NCI-H748 (cell line): Measurements from ENCODE around the gene MT4.
"Not testable (repeated sequence)": the region's sequence is repeated elsewhere in the genome, so short reads cannot be mapped to it uniquely, and the experiment has no call there.

Source experiments
- DNase-seq: peaks from one replicate; lab custom pipeline; 2025; ENCODE audit not compliant: unreplicated experiment; lab: John Stamatoyannopoulos, UW

MT4 gene

DNA sequence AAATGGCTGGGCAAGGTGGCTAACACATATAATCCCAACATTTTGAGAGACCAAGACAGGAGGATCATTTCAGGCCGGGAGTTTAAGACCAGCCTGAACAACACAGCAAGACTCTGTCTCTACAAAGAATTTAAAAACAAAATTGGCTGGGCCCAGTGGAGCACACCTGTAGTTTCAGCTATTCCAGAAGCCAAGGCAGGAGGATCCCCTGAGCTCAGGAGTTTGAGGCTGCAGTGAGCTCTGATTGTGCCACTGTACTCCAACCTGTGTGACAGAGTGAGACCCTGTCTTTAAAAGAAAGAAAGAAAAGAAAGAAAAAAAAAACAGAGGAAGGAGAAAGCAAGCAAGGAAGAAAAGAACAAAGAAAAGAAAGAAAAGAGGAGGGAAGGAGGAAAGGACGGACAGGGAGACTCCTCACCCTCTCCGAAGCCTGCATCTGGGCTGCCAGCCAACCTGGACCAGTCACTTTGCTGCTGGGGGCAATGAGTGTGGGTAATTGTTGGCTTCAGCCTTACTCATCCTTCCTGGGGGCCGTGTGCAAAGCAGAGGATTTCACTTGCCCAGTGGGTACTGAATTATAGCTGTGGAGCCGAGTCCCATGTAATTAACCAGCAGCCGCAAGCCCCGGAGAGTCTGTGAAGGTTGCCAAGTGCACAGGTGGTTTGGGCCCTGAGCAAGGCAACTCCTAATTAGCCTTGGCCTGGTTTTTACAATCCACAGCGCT lies 6.7 kb upstream of the MT4 start:
- peak; percentile 19 for DNase-seq

DNA sequence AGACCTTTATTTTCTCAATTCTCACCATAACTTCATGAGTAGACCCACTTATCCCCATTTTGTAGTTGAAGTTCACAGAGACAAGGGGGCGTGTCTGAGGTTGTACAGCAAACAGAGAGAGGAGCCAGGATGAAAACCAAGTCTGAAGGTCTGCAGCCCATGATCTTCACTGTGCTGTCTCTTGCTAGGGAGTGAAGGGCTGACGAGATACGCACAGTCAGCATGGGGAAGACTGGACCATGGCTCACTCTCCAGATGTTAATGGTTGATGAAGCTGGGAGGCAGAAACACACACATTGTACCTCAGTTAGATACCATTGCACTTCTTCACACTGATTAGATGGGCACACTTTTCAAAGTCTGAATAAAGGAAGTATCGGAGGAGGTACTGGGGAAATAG lies 5.8 kb upstream of the MT4 start:
- DNase-seq = no peak

DNA sequence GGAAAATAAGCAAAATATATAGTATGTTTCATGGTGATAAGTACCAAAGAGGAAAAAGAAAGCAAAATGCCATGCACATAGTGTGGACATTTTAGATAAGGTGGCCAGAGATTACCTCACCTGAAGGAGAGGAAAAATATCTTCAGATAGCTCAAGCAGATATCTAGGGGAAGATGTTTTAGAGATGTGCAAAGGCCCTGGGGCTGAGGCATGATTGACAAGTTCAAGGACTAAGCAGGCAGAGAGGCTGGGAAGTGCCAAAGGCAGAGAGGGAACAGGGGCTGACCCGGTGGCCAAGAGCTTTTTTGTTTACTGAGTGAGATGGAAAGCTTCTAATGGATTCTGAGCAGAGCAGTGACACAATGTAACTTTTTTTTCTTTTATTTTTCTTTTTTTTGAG lies 4.4 kb upstream of the MT4 start:
- no peak for DNase-seq

DNA sequence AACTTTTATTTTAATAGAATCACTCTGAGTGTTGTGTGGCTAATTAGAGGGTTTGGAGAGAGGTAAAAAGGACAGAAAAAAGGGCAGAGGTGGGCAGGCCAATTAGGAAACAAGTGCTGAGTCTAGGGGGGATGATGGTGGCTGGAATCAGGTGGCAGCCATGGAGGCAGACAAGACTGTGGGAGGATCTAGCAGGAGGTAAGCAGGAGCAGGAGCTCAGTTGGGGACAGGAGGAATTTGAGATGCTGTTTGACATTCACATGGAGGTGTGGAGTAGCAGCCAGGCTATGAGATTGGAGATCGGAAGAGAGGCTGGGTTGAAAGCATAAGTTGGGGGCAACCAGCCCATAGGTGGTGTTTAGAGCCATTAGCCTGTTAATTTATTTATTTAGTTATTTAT lies 3.7 kb upstream of the MT4 start:
- DNase-seq = peak; percentile 0

DNA sequence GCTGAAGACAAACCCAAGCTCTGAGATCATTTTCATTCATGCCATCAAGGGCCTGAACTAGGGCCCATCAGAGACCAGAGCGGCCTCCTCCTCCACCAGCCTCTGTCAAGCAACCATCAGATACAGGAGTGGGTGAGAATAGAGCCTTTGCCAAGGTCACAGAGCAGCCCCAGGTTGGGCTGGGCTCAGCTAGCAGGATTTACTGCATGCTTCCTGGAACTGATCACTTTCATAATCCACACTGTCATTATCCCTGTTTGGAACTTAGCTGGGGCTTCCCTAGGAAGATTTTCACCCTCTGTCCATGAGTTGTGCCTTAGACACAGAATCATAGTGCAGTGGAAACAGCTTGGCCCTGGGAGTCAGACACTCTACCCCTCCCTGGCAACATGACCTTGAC lies 5.1 kb downstream of the MT4 start:
- no peak for DNase-seq

DNA sequence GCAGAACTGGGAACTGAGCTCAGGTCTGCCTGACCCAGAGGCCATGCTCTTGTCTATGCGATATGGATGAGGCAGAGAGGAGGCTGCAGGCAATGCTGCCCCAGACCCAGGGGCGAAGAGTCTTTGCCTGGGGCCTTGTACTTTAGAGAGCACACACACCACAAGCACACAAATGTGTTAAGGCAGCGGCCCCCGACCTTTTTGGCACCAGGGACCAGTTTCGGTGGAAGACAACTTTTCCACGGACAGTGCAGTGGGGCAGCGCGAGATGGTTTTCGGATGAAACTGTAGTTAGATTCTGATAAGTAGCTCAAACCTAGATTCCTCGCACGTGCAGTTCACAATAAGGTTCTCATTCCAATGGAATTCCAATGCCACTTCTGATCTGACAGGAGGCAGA lies 6.7 kb downstream of the MT4 start:
- no peak for DNase-seq

DNA sequence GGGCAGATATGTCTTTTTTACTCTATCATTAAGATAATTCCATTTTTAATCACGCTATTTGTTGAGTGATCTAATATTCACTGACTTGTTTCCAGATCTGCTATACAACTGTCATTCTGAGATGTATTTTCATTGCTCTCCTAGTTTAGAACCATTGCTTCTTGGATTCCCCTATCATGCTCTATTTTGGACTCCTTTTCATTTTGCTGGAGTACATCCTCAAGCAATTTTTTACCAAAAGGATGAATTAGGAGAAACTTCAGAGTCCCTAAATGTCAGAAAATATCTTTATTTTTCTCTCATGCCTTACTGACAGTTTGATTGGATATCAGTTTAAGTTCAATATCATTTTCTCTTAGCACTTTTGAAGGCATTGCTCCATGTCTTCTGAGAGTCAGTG lies 9.8 kb downstream of the MT4 start:
- no peak for DNase-seq

DNA sequence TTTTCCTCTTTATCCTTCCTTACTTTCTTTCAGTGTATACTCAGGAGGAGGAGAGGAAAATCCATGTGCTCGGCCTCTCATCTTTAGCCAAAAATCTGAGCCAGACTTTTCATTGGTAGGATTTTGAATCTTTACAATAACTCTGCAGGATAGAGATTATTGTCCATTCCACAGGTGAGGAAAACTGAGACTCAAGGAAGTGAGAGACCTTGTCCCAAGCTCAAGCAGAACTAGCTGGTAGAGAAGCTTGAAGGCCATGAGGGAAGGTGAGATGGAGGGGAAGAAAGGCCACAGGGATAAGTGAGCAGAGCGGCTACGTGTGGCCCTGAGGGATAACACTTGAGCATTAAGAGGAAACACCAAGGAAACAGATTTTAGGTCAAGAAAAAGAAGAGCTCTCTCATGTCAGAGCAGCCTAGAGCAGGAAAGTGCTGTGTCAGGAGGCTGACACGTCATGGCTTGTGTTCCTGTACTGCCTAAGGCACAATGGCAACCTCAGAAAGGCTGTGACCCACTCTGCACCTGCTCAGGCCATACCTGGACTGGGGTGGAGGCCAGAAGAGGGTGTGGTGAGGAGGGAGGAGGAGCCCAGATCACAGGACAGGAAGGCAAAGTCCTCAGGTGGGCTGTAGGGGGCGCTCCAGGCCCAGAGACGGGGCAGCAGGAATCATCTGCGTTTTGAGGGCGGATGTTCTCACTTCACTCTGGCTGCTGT lies 11.9 kb downstream of the MT4 start:
- DNase-seq = peak; percentile 61

DNA sequence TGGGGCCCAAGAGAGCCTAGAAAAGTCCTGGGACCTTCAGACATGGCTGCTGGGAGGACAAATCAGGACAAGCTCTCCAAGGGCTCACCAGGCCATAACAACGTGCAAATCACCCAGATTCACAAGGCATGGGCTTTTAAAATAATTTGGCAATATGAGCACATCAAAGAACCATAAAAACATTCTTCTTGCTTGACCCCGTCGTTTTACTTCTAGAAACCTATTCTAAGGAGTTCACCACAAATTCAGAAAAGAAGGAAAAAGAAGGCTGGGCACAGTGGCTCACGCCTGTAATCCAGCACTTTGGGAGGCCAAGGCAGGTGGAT lies 12.4 kb downstream of the MT4 start:
- DNase-seq = no peak

DNA sequence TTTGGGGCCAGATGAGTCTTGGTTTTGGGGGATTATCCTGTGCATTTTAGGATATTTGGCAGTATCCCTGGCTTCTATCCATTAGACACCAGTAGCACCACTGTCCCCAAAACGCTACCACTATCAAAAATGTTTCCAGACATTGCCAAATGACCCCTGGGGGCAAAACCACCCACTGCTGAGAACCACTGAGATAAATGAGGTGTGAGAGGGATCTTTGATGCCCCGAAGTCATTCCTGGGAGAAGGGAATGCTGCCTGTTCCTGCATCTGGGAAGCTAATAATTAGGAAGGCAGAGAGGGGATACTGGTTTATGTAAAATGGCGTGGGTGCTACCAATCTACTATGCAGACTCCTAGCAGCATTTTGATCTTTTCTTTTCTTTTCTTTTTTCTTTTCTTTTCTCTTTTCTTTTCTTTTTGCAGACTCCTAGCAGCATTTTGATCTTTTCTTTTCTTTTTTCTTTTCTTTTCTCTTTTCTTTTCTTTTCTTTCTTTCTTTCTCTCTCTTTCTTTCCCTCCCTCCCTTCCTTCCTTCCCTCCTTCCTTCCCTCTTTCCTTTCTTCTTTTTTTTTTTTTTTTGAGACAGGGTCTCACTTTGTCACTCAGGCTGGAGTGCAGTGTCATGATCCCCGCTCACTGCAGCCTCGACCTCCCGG lies 15.6 kb downstream of the MT4 start:
- DNase-seq = no peak

DNA sequence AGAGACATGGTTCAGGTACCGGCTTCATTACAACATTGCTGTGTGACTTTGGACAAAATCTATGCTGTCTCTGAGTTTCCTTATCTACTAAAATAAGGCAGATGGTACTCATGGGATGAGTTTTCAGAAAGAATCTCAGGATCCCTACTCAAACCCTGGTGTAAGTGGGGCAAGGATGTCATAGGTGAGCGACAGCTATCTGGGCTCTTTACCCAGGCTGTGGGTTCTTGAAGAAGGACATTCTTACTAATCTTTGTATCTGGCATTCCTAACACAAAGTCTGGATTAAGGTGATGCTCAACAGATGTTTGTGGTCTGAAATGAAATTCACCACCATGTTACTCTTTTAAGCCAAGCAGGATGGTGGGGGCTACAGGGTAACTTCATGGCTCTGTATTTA lies 18.0 kb downstream of the MT4 start:
- not testable (repeated sequence) for DNase-seq

DNA sequence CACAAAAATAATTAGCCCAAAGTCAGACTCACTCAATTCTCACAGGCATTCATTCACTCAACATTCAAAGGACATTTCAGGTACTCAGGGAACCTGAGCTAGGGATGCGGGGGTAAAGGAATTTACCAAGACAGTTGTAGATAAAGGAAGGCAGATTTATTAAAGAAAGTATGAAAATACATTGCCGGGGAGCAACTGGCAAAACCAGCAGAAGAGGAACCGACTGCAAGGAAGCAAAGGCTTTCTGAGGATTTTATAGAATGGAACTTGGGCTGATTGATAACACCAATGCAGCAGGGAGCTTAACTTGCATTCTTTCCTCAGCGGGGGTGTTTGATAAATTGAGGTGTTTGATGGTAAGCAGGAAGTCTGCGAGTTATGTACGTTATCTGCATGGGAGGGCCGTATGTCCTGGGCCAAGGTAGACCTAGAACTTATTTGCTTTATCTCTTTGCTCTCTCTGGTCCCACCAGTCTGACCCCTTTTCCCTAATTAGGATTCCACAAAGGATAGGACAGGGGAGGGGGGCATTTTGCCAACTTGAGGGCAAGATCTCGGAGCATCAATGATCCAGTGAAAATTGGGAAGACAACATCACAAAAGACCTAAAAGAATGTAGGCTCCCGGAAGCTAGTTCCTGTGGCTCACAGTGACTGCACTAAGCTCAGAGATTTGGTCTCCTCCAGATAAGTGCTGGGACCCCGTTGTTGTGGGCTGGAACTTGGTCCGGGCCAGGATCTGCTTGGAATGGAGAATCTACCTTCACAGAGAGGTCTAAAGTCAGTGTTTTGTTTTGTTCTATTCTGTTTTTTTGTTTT lies 18.7 kb downstream of the MT4 start:
- DNase-seq = no peak

DNA sequence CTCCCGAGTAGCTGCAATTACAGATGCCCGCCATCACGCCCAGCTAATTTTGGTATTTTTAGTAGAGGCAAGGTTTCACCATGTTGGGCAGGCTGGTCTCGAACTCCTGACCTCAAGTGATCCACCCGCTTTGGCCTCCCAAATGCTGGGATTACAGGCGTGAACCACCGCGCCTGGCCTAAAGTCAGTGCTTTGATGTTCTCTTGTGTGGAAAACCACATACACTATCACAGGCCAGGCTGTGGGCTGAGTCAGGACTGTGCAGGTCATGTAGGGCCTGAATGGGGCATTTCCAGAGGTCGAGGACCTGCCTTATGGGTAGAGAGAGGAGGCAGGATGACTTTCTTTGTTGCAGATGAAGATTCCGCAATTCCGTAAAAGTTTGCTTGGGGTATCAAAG lies 19.4 kb downstream of the MT4 start:
- DNase-seq = no peak

DNA sequence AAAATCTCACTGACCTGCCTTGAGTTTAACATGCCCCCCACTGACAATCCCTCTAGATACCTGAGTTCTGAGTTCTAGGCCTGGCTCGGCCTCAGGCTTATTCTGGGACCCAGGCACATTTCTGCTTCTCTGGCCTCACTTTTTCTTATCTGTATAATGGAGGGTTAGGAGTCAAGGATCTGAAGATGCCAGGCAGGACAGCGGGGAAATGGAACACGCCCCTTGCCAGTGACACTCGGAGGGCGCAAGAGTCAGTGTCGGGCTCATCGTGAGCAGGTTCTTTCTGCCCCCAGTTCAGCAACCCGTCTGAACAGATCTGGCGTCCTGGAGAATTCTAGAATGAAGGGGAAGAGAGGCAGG lies 23.9 kb downstream of the MT4 start:
- no peak for DNase-seq

DNA sequence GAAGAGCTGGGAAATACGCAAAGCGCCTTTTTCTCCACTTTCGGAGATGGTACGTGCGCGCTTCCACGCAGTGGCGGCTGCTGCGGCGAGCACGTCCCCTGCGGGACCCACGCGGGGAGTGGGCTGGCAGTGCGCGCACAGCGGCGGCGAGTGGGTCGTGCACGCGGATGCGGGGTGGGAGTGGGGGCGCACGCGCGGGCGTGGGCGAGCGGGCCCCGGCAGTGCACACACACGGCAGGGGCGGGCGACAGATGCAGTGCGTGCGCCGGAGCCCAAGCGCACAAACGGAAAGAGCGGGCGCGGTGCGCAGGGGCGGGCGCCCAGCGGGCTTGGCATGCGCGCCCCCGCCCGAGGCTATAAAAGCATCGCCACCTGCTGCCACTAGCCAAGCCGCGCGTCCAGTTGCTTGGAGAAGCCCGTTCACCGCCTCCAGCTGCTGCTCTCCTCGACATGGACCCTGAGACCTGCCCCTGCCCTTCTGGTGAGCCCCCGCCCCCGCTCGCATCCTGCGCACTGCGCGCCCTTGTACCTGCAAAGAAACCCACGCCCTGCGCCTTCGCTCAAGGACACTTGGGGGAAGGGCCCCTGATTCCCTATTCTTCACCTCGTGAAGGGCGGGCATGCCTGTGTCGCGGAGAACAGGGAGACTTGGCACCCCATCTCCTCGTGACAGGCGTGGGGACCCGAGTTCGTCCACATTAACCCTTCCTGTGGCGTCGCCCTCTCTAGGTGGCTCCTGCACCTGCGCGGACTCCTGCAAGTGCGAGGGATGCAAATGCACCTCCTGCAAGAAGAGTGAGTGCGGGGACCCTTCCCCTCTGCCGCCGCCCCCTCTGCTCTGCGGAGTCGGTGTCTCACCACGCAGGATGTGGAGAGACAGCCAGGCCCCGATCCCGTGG lies 24.5 kb downstream of the MT4 start, which contains the start of gene MT3:
Gene MT3, plus strand, starts transcription at position 388 of the 899 bp plus-strand sequence. Its CDS starts 63 bp downstream, at position 451.
- peak; percentile 75 for DNase-seq

DNA sequence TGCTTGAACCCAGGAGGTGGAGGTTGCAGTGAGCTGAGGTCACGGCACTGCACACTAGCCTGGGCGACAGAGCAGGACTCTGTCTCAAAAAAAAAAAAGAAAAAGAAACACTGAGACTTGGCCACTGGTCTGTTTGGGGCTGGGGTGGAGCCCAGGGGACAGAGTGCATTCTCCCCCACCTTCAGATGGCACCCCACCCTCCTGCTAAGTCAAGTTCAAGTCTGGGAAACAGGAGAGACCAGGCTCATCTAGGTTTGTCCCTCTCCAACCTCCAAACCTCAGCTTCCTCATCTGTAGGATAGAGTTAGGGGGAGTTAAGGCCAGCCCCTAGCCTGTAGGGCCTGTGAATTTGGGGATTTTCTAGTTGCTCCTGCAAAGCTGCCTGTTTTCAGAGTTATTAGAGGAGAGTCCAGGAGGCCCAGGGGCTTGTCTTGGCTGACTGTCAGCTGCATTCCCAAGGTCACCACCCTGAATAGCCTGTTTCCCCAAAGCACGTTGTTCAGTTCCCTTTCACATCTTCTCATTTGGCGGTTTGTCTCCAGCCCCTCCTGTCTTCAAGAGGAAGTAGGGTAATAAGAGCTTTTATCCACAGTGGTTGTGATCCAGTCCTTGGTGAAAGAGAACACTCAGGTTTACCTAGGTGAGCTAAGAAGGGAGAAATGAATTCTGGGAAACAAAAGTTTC lies 26.6 kb downstream of the MT4 start:
- no peak for DNase-seq

DNA sequence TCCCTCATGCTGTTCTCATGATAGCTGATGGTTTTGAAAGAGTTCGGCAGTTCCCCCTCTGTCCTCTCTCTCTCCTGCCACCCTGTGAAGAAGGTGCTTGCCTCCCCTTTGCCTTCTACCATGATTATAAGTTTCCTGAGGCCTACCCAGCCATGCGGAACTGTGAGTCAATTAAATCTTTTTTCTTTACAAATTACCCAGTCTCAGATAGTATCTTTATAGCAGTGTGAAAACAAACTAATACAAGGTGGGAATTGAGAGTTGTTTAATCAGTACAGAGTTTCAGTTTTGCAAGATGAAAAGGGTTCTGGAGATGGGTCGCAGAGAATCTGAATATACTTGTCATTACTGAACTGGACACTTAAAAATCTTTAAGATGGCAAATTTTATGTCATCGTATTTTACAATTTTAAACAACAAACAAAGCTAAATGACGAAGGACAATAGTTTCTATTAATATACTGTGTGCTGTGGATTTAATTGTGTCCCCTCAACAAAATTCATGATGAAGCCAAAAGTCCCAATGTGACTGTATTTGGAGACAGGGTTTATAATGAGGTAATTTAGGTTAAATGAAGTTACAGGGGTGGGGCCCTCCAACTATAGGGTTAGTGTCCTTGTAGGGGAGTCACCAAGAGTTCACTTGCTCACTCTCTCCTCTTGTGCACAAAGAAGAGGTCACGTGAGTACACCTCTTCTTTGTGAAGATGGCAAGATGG lies 28.9 kb downstream of the MT4 start:
- no peak for DNase-seq

DNA sequence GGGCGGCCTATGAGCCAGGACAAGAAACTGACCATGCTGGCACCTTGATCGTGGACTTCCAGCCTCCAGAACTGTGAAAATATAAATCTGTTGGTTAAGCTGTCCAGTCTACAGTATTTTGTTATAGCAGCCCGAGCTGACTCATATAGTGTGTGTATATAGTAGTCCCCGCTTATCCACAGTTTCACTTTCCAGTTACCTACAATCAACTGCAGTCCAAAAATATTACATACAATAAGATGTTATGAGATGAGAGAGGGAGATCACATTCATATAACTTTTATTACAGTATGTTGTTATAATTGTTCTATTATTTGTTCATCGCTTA lies 29.4 kb downstream of the MT4 start:
- DNase-seq = no peak

DNA sequence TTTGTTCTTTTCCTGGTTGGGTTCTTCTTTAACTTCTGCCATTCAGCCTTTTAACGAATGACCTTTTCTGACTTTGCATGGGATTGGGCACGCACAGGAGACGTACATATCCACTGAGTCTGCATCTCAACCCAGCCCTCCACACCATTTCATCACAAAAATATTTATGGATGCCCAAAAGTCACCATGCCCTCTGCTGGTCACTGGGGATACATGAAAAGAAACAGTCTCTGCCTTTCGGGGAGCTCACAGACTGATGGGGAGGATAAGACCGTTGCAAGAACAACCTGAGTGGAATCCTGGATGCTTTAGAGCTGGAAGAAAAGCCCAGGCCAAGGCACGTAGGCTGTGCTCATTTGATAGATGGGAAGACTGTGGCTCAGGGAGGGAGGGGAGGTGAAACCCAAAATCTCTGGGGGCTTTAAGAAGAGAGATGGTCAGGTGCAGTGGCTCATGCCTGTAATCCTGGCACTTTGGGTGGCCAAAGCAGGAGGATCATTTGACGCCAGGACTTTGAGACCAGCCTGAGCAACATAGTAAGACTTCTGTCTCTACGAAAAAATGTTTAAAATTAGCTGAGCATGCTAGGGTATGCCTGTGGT lies 35.6 kb downstream of the MT4 start:
- peak; percentile 33 for DNase-seq
